ENCODE measurements around the gene SETD6.

DNA sequence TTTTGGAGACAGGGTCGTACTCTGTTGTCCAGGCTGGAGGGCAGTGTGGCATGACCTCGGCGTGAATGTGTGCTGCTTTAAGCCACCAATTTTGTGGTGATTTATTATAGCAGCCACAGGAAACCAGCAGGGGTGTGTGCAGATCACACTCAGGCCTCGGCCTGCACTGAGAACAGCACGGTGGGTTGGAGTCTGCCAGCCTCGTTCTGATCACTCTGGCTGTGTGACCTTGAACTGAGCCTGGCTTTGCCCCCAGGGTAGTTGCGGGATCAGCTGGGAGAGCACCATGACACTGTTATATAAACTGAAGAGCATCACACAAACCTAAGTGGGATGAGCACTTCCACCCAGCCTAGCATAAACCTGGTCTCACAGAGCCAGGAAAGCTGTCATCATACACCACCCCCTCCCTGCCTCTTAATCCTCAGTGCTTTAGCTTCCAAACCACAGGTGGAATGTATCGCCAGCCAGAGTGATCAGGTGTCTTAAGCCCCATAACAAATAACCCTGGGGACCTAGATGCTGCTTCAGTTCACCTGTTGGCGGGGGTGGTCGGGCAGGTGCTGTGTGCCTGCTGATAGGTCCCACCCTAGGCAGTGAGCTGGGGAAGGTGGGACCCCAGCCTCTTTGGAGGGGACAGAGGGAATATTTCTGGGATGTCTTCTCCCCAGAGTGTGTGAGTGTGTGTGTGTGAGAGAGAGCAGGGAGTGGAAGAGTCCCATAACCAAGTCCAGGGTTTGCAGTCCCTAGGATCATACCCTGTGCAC lies 43.9 kb upstream of the SETD6 start:
- TF ChIP-seq MEF2A (IDR thresholded peaks at IDR 0.05; ENCODE audit: borderline replicate concordance, low read depth) (no peak), POLR2AphosphoS5 (IDR thresholded peaks at IDR 0.05; ENCODE audit: low read depth, low read length) (no peak), CHD2 (IDR thresholded peaks at IDR 0.05; ENCODE audit: low read length, partially characterized antibody) (no peak), TEAD4 (IDR thresholded peaks at IDR 0.05; ENCODE audit: borderline replicate concordance, insufficient read depth) (no peak), EP300 (IDR thresholded peaks at IDR 0.05; ENCODE audit: borderline replicate concordance in 1 of 2, low read depth in 1 of 2, low read length in 1 of 2) (no peak), FOXM1 (IDR thresholded peaks at IDR 0.05; ENCODE audit: low read depth) (no peak), TCF12 (IDR thresholded peaks at IDR 0.05) (no peak), MXI1 (IDR thresholded peaks at IDR 0.05; ENCODE audit: low read depth, low read length) (no peak)
- TF ChIP-seq, protein P1, sequence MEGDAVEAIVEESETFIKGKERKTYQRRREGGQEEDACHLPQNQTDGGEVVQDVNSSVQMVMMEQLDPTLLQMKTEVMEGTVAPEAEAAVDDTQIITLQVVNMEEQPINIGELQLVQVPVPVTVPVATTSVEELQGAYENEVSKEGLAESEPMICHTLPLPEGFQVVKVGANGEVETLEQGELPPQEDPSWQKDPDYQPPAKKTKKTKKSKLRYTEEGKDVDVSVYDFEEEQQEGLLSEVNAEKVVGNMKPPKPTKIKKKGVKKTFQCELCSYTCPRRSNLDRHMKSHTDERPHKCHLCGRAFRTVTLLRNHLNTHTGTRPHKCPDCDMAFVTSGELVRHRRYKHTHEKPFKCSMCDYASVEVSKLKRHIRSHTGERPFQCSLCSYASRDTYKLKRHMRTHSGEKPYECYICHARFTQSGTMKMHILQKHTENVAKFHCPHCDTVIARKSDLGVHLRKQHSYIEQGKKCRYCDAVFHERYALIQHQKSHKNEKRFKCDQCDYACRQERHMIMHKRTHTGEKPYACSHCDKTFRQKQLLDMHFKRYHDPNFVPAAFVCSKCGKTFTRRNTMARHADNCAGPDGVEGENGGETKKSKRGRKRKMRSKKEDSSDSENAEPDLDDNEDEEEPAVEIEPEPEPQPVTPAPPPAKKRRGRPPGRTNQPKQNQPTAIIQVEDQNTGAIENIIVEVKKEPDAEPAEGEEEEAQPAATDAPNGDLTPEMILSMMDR (IDR thresholded peaks at IDR 0.05), result no peak
- TF ChIP-seq, protein P2, sequence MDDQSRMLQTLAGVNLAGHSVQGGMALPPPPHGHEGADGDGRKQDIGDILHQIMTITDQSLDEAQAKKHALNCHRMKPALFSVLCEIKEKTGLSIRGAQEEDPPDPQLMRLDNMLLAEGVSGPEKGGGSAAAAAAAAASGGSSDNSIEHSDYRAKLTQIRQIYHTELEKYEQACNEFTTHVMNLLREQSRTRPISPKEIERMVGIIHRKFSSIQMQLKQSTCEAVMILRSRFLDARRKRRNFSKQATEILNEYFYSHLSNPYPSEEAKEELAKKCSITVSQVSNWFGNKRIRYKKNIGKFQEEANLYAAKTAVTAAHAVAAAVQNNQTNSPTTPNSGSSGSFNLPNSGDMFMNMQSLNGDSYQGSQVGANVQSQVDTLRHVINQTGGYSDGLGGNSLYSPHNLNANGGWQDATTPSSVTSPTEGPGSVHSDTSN (IDR thresholded peaks at IDR 0.05), result no peak
